Stimulated activated CD8-positive, alpha-beta memory T cell treated with anti-CD3 and anti-CD28 coated beads, Interleukin-12 subunit alpha, Interleukin-12 subunit beta, amount 100 ng/mL, for 4 hours (primary cell): ENCODE measurements around the gene PDAP1.
"Not testable (repeated sequence)": the region's sequence is repeated elsewhere in the genome, so short reads cannot be mapped to it uniquely, and the experiment has no call there.

Experiments used
- DNase-seq: peaks from one replicate; pipeline ENCODE4 v3.0.0-alpha.2; 2020; ENCODE audit warnings: low read depth

Gene PDAP1

GRCh38 chr7:99395616-99396327, 12.6 kb downstream of the PDAP1 start:
- no peak for DNase-seq

- DNase-seq = no peak
Measured at GRCh38 chr7:99394188-99394502, 14.3 kb downstream of the PDAP1 start.

GRCh38 chr7:99393355-99394187, 14.8 kb downstream of the PDAP1 start:
- DNase-seq = no peak

- DNase-seq = peak; percentile 72
Measured at GRCh38 chr7:99392659-99393354, 15.6 kb downstream of the PDAP1 start.

- no peak for DNase-seq
Measured at GRCh38 chr7:99392046-99392445, 16.4 kb downstream of the PDAP1 start.

- DNase-seq = no peak
Measured at GRCh38 chr7:99390941-99391602, 17.3 kb downstream of the PDAP1 start.

GRCh38 chr7:99389772-99390171, 18.6 kb downstream of the PDAP1 start:
- no peak for DNase-seq

GRCh38 chr7:99387912-99388311, 20.5 kb downstream of the PDAP1 start:
- DNase-seq = no peak

- not testable (repeated sequence) for DNase-seq
Measured at GRCh38 chr7:99387239-99387635, 21.2 kb downstream of the PDAP1 start.

- DNase-seq = no peak
Measured at GRCh38 chr7:99386584-99387238, 21.7 kb downstream of the PDAP1 start.

GRCh38 chr7:99385564-99385963, 22.8 kb downstream of the PDAP1 start:
- no peak for DNase-seq

- no peak for DNase-seq
Measured at GRCh38 chr7:99384523-99384922, 23.9 kb downstream of the PDAP1 start.

GRCh38 chr7:99383791-99384370, 24.5 kb downstream of the PDAP1 start:
- no peak for DNase-seq

- no peak for DNase-seq
Measured at GRCh38 chr7:99383203-99383602, 25.2 kb downstream of the PDAP1 start.

GRCh38 chr7:99381664-99382075, 26.7 kb downstream of the PDAP1 start:
- DNase-seq = no peak

GRCh38 chr7:99380823-99381663, 27.4 kb downstream of the PDAP1 start:
- DNase-seq = peak; percentile 77

GRCh38 chr7:99380032-99380822, 28.2 kb downstream of the PDAP1 start:
- no peak for DNase-seq

GRCh38 chr7:99379693-99380031, 28.7 kb downstream of the PDAP1 start:
- DNase-seq = not testable (repeated sequence)

GRCh38 chr7:99379043-99379577, 29.3 kb downstream of the PDAP1 start:
- DNase-seq = no peak
